Measurements from ENCODE around the gene RXRB.

RXRB gene

GRCh38 chr6:33248643-33248931 is 48.1 kb upstream of the RXRB start:
- peak overlapping the region; percentile 68 for H3K9ac ChIP-seq (ENCODE audit: low read length)
- H3K4me1 ChIP-seq (ENCODE audit: insufficient read depth, low read length, severe bottlenecking), result peaks cover 24% of the 10 kb centered on the region
- H3K27me3 ChIP-seq (ENCODE audit: insufficient read depth, low read length), result no peaks in the 10 kb centered on the region
- peak overlapping the region; percentile 93 for H3K4me2 ChIP-seq (ENCODE audit: low read length)
- H4K20me1 ChIP-seq (ENCODE audit: insufficient read depth, low read length), result no peaks in the 10 kb centered on the region
- H3K9me2 ChIP-seq (ENCODE audit: low read depth, low read length), result no peaks in the 10 kb centered on the region
- peak; percentile 17; the same call in 1 of the 2 replicates for TF ChIP-seq CTCF (IDR thresholded peaks at IDR 0.05; ENCODE audit: low read length)
- no peak for TF ChIP-seq EZH2 (IDR thresholded peaks at IDR 0.05; ENCODE audit: borderline replicate concordance, low read length)
- H3K4me3 ChIP-seq (ENCODE audit: low read depth, low read length, poor library complexity, severe bottlenecking), result peak overlapping the region; percentile 76
- no peaks in the 10 kb centered on the region for H3K9me3 ChIP-seq (ENCODE audit: low read length)
- H2AFZ ChIP-seq (ENCODE audit: low read length), result no peak overlapping the region
- H3F3A ChIP-seq (ENCODE audit: insufficient read depth, low read length), result no peaks in the 10 kb centered on the region
- H3K79me2 ChIP-seq (ENCODE audit: insufficient read depth, low read length), result no peaks in the 10 kb centered on the region
- H3K36me3 ChIP-seq (ENCODE audit: insufficient read depth, low read length), result peaks cover 12% of the 10 kb centered on the region; the same call in 1 of the 2 replicates
- peak overlapping the region; percentile 66 for H3K27ac ChIP-seq (ENCODE audit: low read depth, low read length, poor library complexity, severe bottlenecking)

GRCh38 chr6:33247977-33248642 is 47.6 kb upstream of the RXRB start:
- H3K27ac ChIP-seq (ENCODE audit: low read depth, low read length, poor library complexity, severe bottlenecking), result peak overlapping the region; percentile 66
- H3F3A ChIP-seq (ENCODE audit: insufficient read depth, low read length), result no peaks in the 10 kb centered on the region
- H3K36me3 ChIP-seq (ENCODE audit: insufficient read depth, low read length), result peaks cover 12% of the 10 kb centered on the region; the same call in 1 of the 2 replicates
- no peak overlapping the region for H2AFZ ChIP-seq (ENCODE audit: low read length)
- H3K27me3 ChIP-seq (ENCODE audit: insufficient read depth, low read length), result no peaks in the 10 kb centered on the region
- no peaks in the 10 kb centered on the region for H3K9me2 ChIP-seq (ENCODE audit: low read depth, low read length)
- H3K4me2 ChIP-seq (ENCODE audit: low read length), result peak overlapping the region; percentile 93
- peak overlapping the region; percentile 76 for H3K4me3 ChIP-seq (ENCODE audit: low read depth, low read length, poor library complexity, severe bottlenecking)
- H4K20me1 ChIP-seq (ENCODE audit: insufficient read depth, low read length), result no peaks in the 10 kb centered on the region
- H3K9ac ChIP-seq (ENCODE audit: low read length), result peak overlapping the region; percentile 68; the same call in 1 of the 2 replicates
- no peaks in the 10 kb centered on the region for H3K9me3 ChIP-seq (ENCODE audit: low read length)
- no peaks in the 10 kb centered on the region for H3K79me2 ChIP-seq (ENCODE audit: insufficient read depth, low read length)
- TF ChIP-seq EZH2 (IDR thresholded peaks at IDR 0.05; ENCODE audit: borderline replicate concordance, low read length), result no peak
- TF ChIP-seq CTCF (IDR thresholded peaks at IDR 0.05; ENCODE audit: low read length), result peak; percentile 82
- H3K4me1 ChIP-seq (ENCODE audit: insufficient read depth, low read length, severe bottlenecking), result peaks cover 24% of the 10 kb centered on the region

- Histone ChIP-seq H3K9ac (ENCODE audit: low read length) (no peak overlapping the region), H3K4me2 (ENCODE audit: low read length) (no peak overlapping the region), H3K9me3 (ENCODE audit: low read length) (no peaks in the 10 kb centered on the region), H3K4me1 (ENCODE audit: insufficient read depth, low read length, severe bottlenecking) (peaks cover 7% of the 10 kb centered on the region), H3K36me3 (ENCODE audit: insufficient read depth, low read length) (no peaks in the 10 kb centered on the region), H3K9me2 (ENCODE audit: low read depth, low read length) (no peaks in the 10 kb centered on the region), H4K20me1 (ENCODE audit: insufficient read depth, low read length) (no peaks in the 10 kb centered on the region), H2AFZ (ENCODE audit: low read length) (no peak overlapping the region), H3F3A (ENCODE audit: insufficient read depth, low read length) (no peaks in the 10 kb centered on the region), H3K79me2 (ENCODE audit: insufficient read depth, low read length) (no peaks in the 10 kb centered on the region), H3K27me3 (ENCODE audit: insufficient read depth, low read length) (no peaks in the 10 kb centered on the region), H3K27ac (ENCODE audit: low read depth, low read length, poor library complexity, severe bottlenecking) (no peak overlapping the region), H3K4me3 (ENCODE audit: low read depth, low read length, poor library complexity, severe bottlenecking) (no peak overlapping the region)
- no peak for TF ChIP-seq CTCF (IDR thresholded peaks at IDR 0.05; ENCODE audit: low read length)
- no peak for TF ChIP-seq EZH2 (IDR thresholded peaks at IDR 0.05; ENCODE audit: borderline replicate concordance, low read length)
These were observed 43.0 kb upstream of the RXRB start for GRCh38 chr6:33243476-33243875.
